Fibroblast of lung (primary cell): ENCODE data around the gene GJA5. TPM values are rescaled to one million over a fixed set of nuclear protein-coding genes. Genes with fewer than 3 reads are reported as not detected.

ENCODE experiments used
- DNase-seq, 2 donors: peaks; one replicate each; pipeline versions ENCODE4 v3.0.0 to v3.0.0-alpha.2; 2010; ENCODE audit warnings: low read depth in 2 of 2
- H2AFZ ChIP-seq: 2 replicates; pipeline ENCODE4 v1.5.1; 2012; ENCODE audit warnings: low read length, control low read depth, inconsistent platforms
- H3K27ac ChIP-seq: 2 replicates; pipeline ENCODE4 v1.5.1; 2011; ENCODE audit warnings: low read length, control low read depth; ENCODE audit not compliant: insufficient read depth
- H3K27me3 ChIP-seq: 2 replicates; pipeline ENCODE4 v1.5.1; 2011; ENCODE audit warnings: mild to moderate bottlenecking, low read length; ENCODE audit not compliant: control insufficient read depth, insufficient read depth
- H3K36me3 ChIP-seq: 2 replicates; pipeline ENCODE4 v1.5.1; 2011; ENCODE audit warnings: low read length; ENCODE audit not compliant: control insufficient read depth, insufficient read depth
- H3K4me1 ChIP-seq: 2 replicates; pipeline ENCODE4 v1.5.1; 2011; ENCODE audit warnings: low read length; ENCODE audit not compliant: control insufficient read depth, insufficient read depth; ENCODE audit errors: extremely low read depth
- H3K4me2 ChIP-seq: 2 replicates; pipeline ENCODE4 v1.5.1; 2011; ENCODE audit warnings: low read length, control low read depth; ENCODE audit not compliant: insufficient read depth; ENCODE audit errors: extremely low read depth
- H3K4me3 ChIP-seq, 4 experiments: fragments of 200-600 bp in 1 of 4; sonication (generic) in 1 of 4; replicated peaks in 1 of 4; 2 replicates each; pipeline ENCODE4 v1.5.1; 2011 to 2016; ENCODE audit warnings: low read length in 4 of 4, low read depth in 3 of 4, mild to moderate bottlenecking in 3 of 4, control low read depth in 2 of 4, inconsistent platforms in 1 of 4, mixed read lengths in 1 of 4; ENCODE audit not compliant: insufficient read depth in 1 of 4; ENCODE audit errors: control extremely low read depth in 1 of 4
- H3K79me2 ChIP-seq: 2 replicates; pipeline ENCODE4 v1.5.1; 2012; ENCODE audit warnings: mild to moderate bottlenecking, low read length, inconsistent platforms; ENCODE audit not compliant: control insufficient read depth, insufficient read depth
- H3K9ac ChIP-seq: 2 replicates; pipeline ENCODE4 v1.5.1; 2011; ENCODE audit warnings: mild to moderate bottlenecking, low read length, control low read depth; ENCODE audit not compliant: insufficient read depth
- H3K9me3 ChIP-seq: 2 replicates; pipeline ENCODE4 v1.5.1; 2012; ENCODE audit warnings: low read depth, low read length; ENCODE audit not compliant: control insufficient read depth, insufficient read depth
- H4K20me1 ChIP-seq: 2 replicates; pipeline ENCODE4 v1.5.1; 2011; ENCODE audit warnings: low read length; ENCODE audit not compliant: control insufficient read depth, insufficient read depth; ENCODE audit errors: extremely low read depth
- CTCF ChIP-seq, 2 donors: IDR thresholded peaks in 1 of 2; conservative IDR thresholded peaks in 1 of 2; 1 replicate in 1 of 2; 2 replicates in 1 of 2; pipeline ENCODE4 v1.5.1; 2011 to 2012; ENCODE audit warnings: low read length in 2 of 2, control low read depth in 1 of 2, inconsistent platforms in 1 of 2, low read depth in 1 of 2, mild to moderate bottlenecking in 1 of 2
- EZH2 ChIP-seq: IDR thresholded peaks from 2 replicates; pipeline ENCODE4 v1.5.1; 2012; ENCODE audit warnings: low read length, control low read depth, mild to moderate bottlenecking; ENCODE audit errors: missing control alignments
- polyA plus RNA-seq, 2 donors: library from polyadenylated mRNA; depleted of rRNA in 1 of 2; stranded (reverse) in 1 of 2; unstranded in 1 of 2; fragments of >200 nt; gene quantifications; 2 replicates each; pipeline ENCODE4 v1.2.1, GENCODE V29; 2011 to 2012; ENCODE audit warnings: missing spikeins in 1 of 2
- total RNA-seq: library from RNA; depleted of rRNA; stranded (reverse); fragments of >200 nt; gene quantifications from 2 replicates; pipeline ENCODE4 v1.2.1, GENCODE V29; 2014

Gene GJA5
- total and polyA plus RNA-seq, 2 donors (not counting 1 experiment from before 2014, with no cell fraction given), result 0.14 TPM; not detected in 1

DNA sequence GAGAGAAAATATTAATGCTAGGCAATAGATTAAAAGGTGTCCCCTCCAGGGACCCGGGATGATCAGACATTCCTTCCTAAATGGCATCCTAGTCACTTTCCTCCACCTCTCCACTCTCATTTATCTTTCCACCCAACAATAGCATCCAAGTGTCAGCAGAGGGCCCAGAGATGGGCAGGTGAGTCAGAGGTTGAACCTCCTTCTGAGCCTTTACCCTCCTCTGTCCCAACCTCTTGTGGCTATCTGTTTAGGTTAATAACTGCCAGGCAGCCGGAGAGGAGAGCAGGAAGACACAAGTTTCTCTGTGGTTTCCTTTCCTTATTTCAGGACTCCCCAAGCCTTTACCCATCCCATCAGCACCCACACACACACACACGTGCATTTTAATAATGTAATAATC is 4.1 kb downstream of the GJA5 start:
- no peaks in the 10 kb centered on the region for H3K36me3 ChIP-seq
- no peaks in the 10 kb centered on the region for H3K4me1 ChIP-seq
- no peaks in the 10 kb centered on the region for H3K27me3 ChIP-seq
- H3K4me2 ChIP-seq, result no peak overlapping the region
- no peaks in the 10 kb centered on the region for H3K79me2 ChIP-seq
- no peak overlapping the region for H3K9ac ChIP-seq
- no peak overlapping the region for H3K4me3 ChIP-seq
- TF ChIP-seq CTCF (conservative IDR thresholded peaks at IDR 0.05 in 1 of 2, IDR thresholded peaks at IDR 0.05 in 1 of 2; ENCODE audit: low read depth in 1 of 2, low read length in 2 of 2) (no peak), EZH2 (no peak)
- H2AFZ ChIP-seq, result no peak overlapping the region
- no peak overlapping the region for H3K27ac ChIP-seq
- no peaks in the 10 kb centered on the region for H3K9me3 ChIP-seq
- H4K20me1 ChIP-seq, result no peaks in the 10 kb centered on the region
- no peak for DNase-seq

DNA sequence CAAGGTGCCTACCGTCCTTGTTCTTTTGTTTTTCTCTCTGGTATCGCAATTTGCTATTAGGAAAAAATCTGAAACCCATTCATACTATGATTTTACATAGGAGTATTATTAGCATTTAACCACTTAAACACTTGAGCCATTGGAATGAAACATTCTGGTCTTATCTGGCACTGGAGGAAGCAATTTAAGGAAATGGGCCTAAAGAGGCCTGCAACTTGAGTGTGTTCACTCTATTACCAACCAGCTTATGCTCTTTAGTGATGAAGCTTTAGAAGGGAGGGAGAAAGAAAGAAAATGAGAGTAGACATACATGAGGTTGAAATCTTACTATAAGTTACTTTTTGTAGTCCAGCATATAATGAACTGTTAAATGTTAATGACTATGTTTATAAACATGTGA is 5.7 kb downstream of the GJA5 start:
- DNase-seq, result no peak
- no peak overlapping the region for H3K4me2 ChIP-seq
- no peaks in the 10 kb centered on the region for H3K79me2 ChIP-seq
- TF ChIP-seq EZH2, result no peak
- TF ChIP-seq CTCF (conservative IDR thresholded peaks at IDR 0.05 in 1 of 2, IDR thresholded peaks at IDR 0.05 in 1 of 2; ENCODE audit: low read depth in 1 of 2, low read length in 2 of 2), result no peak
- H3K27ac ChIP-seq, result no peak overlapping the region
- no peak overlapping the region for H3K4me3 ChIP-seq
- H3K9me3 ChIP-seq, result no peaks in the 10 kb centered on the region
- H3K9ac ChIP-seq, result no peak overlapping the region
- no peaks in the 10 kb centered on the region for H3K27me3 ChIP-seq
- no peak overlapping the region for H2AFZ ChIP-seq
- no peaks in the 10 kb centered on the region for H3K4me1 ChIP-seq
- no peaks in the 10 kb centered on the region for H4K20me1 ChIP-seq
- no peaks in the 10 kb centered on the region for H3K36me3 ChIP-seq

- DNase-seq, result no peak
Observed at GRCh38 chr1:147753081-147753480, 7.3 kb downstream of the GJA5 start.

More at GRCh38 chr1:147753081-147753480, 7.3 kb downstream of the GJA5 start:
- TF ChIP-seq EZH2, result no peak
- TF ChIP-seq CTCF (conservative IDR thresholded peaks at IDR 0.05 in 1 of 2, IDR thresholded peaks at IDR 0.05 in 1 of 2; ENCODE audit: low read depth in 1 of 2, low read length in 2 of 2), result no peak
- Histone ChIP-seq H3K27me3 (no peaks in the 10 kb centered on the region), H3K27ac (no peak overlapping the region), H3K9ac (no peak overlapping the region), H2AFZ (no peak overlapping the region), H4K20me1 (no peaks in the 10 kb centered on the region), H3K36me3 (no peaks in the 10 kb centered on the region), H3K9me3 (no peaks in the 10 kb centered on the region), H3K4me1 (no peaks in the 10 kb centered on the region), H3K4me2 (no peak overlapping the region), H3K4me3 (no peak overlapping the region), H3K79me2 (no peaks in the 10 kb centered on the region)
